ENCODE results near the gene FAH. TPM values are rescaled to one million over a fixed set of nuclear protein-coding genes. Genes with fewer than 3 reads are reported as not detected.

Gene FAH
- polyA plus RNA-seq, 3 donors: 16.5 to 25.4 (median 24.0) TPM

DNA sequence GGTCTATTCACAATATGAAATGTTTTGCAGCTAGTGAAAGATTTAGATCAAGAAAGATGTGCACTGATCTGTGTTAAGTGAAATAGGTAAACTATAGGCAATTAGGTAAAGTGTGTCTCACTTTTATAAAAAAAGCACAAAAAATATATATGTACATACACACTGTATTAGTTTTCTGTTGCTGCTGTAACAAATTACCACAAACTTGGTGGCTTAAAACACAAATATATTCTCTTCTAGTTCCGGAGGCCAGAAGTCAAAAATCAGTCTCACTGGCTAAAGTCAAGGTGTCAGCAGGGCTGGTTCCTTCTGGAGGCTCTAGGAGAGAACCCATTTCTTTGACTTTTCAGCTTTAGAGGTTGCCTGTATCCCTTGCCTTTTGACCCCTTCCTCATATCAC lies 11.1 kb downstream of the FAH start:
- Histone ChIP-seq H4K20me1 (ENCODE audit: insufficient read depth, low read length) (no peaks in the 10 kb centered on the region), H3K27me3 (ENCODE audit: control insufficient read depth in 2 of 2, insufficient read depth in 2 of 2, low read length in 2 of 2) (no peaks in the 10 kb centered on the region), H3K27ac (ENCODE audit: low read depth in 1 of 2, low read length in 2 of 2) (no peak overlapping the region), H3K4me2 (replicated peaks; ENCODE audit: extremely low read depth, low read length, poor library complexity, severe bottlenecking) (no peak overlapping the region), H2AFZ (ENCODE audit: insufficient read depth, low read depth, low read length, poor library complexity, severe bottlenecking) (no peak overlapping the region), H3K9ac (ENCODE audit: insufficient read depth, low read length, poor library complexity, severe bottlenecking) (no peak overlapping the region), H3K4me3 (replicated peaks in 1 of 3; ENCODE audit: low read depth in 2 of 3, low read length in 3 of 3) (no peak overlapping the region), H3K4me1 (ENCODE audit: control insufficient read depth in 1 of 2, insufficient read depth in 2 of 2, low read length in 2 of 2) (peaks cover 32 to 33% of the 10 kb centered on the region in 2 donors), H3K79me2 (ENCODE audit: insufficient read depth, low read length) (no peaks in the 10 kb centered on the region), H3K36me3 (replicated peaks in 1 of 2; ENCODE audit: control insufficient read depth in 1 of 2, insufficient read depth in 2 of 2, low read length in 2 of 2) (peaks cover 7 to 31% of the 10 kb centered on the region in 2 donors), H3K9me3 (replicated peaks in 1 of 2; ENCODE audit: control insufficient read depth in 1 of 2, insufficient read depth in 1 of 2, low read length in 2 of 2) (no peaks in the 10 kb centered on the region)
- Mint-ChIP-seq H3K4me3 (no peak overlapping the region), H3K4me1 (peaks cover 33% of the 10 kb centered on the region), H3K9me3 (peaks cover 0 to 6% (median 1%) of the 10 kb centered on the region in 7 donors), H3K27ac (no peak overlapping the region), H3K27me3 (ENCODE audit: low read depth in 3 of 3) (peaks cover 0 to 5% (median 0%) of the 10 kb centered on the region in 3 donors), H3K36me3 (peaks cover 37 to 50% of the 10 kb centered on the region in 2 donors)
- DNase-seq: no peak
- intact Hi-C loops (cut with micrococcal nuclease): loop anchor here in 1 of 2 donors (5.0 kb wide), 1 partner anchor 107 kb away; the partner anchor contains the start of gene ZFAND6
- WGBS (ENCODE audit: insufficient coverage): 100% methylated on average over 1 of the region's 1 CpG
- no peak for TF ChIP-seq CTCF (IDR thresholded peaks at IDR 0.05)

DNA sequence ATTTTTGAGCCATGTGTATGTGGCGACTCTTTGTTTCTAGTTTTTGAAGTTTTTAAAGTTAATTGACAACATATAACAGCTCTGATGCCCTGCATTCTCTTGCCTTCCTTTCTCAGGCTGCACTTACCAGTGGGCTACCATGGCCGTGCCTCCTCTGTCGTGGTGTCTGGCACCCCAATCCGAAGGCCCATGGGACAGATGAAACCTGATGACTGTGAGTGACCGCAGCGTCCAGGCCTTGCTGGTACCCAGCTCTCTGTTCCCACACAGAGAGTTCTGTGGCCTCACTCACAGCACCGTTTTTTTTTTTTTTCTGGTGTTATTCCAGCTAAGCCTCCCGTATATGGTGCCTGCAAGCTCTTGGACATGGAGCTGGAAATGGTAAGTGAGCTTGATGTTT lies 15.1 kb downstream of the FAH start:
- peaks cover 0 to 2% (median 1%) of the 10 kb centered on the region in 7 donors for H3K9me3 Mint-ChIP-seq
- peaks cover 31 to 67% of the 10 kb centered on the region in 2 donors for H3K36me3 Mint-ChIP-seq
- no peak overlapping the region for H2AFZ ChIP-seq (ENCODE audit: insufficient read depth, low read depth, low read length, poor library complexity, severe bottlenecking)
- no peak overlapping the region for H3K9ac ChIP-seq (ENCODE audit: insufficient read depth, low read length, poor library complexity, severe bottlenecking)
- H3K79me2 ChIP-seq (ENCODE audit: insufficient read depth, low read length): no peaks in the 10 kb centered on the region
- H3K4me3 ChIP-seq (replicated peaks in 1 of 3; ENCODE audit: low read depth in 2 of 3, low read length in 3 of 3): no peak overlapping the region
- H3K27me3 ChIP-seq (ENCODE audit: control insufficient read depth in 2 of 2, insufficient read depth in 2 of 2, low read length in 2 of 2): no peaks in the 10 kb centered on the region
- H3K4me3 Mint-ChIP-seq: no peak overlapping the region
- H3K4me2 ChIP-seq (replicated peaks; ENCODE audit: extremely low read depth, low read length, poor library complexity, severe bottlenecking): no peak overlapping the region
- H3K36me3 ChIP-seq (replicated peaks in 1 of 2; ENCODE audit: control insufficient read depth in 1 of 2, insufficient read depth in 2 of 2, low read length in 2 of 2): peaks cover 15 to 39% of the 10 kb centered on the region in 2 donors
- H3K9me3 ChIP-seq (replicated peaks in 1 of 2; ENCODE audit: control insufficient read depth in 1 of 2, insufficient read depth in 1 of 2, low read length in 2 of 2): no peaks in the 10 kb centered on the region
- no peak for TF ChIP-seq CTCF (IDR thresholded peaks at IDR 0.05)
- no peak for DNase-seq
- H3K27ac ChIP-seq (ENCODE audit: low read depth in 1 of 2, low read length in 2 of 2): no peak overlapping the region
- peaks cover 2% of the 10 kb centered on the region for H3K4me1 Mint-ChIP-seq
- intact Hi-C loops (cut with micrococcal nuclease): no loop called here
- no peak overlapping the region for H3K27ac Mint-ChIP-seq
- peaks cover 0 to 7% (median 0%) of the 10 kb centered on the region in 3 donors for H3K27me3 Mint-ChIP-seq (ENCODE audit: low read depth in 3 of 3)
- H4K20me1 ChIP-seq (ENCODE audit: insufficient read depth, low read length): no peaks in the 10 kb centered on the region
- no peaks in the 10 kb centered on the region for H3K4me1 ChIP-seq (ENCODE audit: control insufficient read depth in 1 of 2, insufficient read depth in 2 of 2, low read length in 2 of 2)
- 98% methylated on average over 5 of the region's 8 CpGs for WGBS (ENCODE audit: insufficient coverage)
